Smooth muscle cell (in vitro differentiated cells): ENCODE results near the gene BCAS3. TPM values are rescaled to one million over a fixed set of nuclear protein-coding genes. Genes with fewer than 3 reads are reported as not detected.

Experiments used
- DNase-seq: peaks from one replicate; lab custom pipeline; 2025; ENCODE audit not compliant: unreplicated experiment; lab: John Stamatoyannopoulos, UW
- H2AFZ ChIP-seq: fragments of 200-600 bp; sonication (generic); 2 replicates; pipeline ENCODE4 v1.6.0; 2016; ENCODE audit warnings: antibody characterized with exemption, low read depth, mild to moderate bottlenecking
- H3F3A ChIP-seq: fragments of 200-600 bp; sonication (generic); 2 replicates; pipeline ENCODE4 v1.6.0; 2017; ENCODE audit warnings: antibody characterized with exemption, low read depth
- H3K27ac ChIP-seq: fragments of 200-600 bp; sonication (generic); 2 replicates; pipeline ENCODE4 v1.5.1; 2016; ENCODE audit warnings: low read depth, mild to moderate bottlenecking
- H3K27me3 ChIP-seq: fragments of 200-600 bp; sonication (generic); 2 replicates; pipeline ENCODE4 v1.6.1; 2016; ENCODE audit warnings: low read depth, mild to moderate bottlenecking
- H3K36me3 ChIP-seq: fragments of 200-600 bp; sonication (generic); 2 replicates; pipeline ENCODE4 v1.5.1; 2016; ENCODE audit warnings: low read depth
- H3K4me1 ChIP-seq: fragments of 200-600 bp; sonication (generic); 2 replicates; pipeline ENCODE4 v1.5.1; 2016; ENCODE audit warnings: low read depth
- H3K4me2 ChIP-seq: fragments of 200-600 bp; sonication (generic); 2 replicates; pipeline ENCODE4 v1.6.0; 2016; ENCODE audit warnings: mild to moderate bottlenecking
- H3K4me3 ChIP-seq: fragments of 200-600 bp; sonication (generic); 2 replicates; pipeline ENCODE4 v1.5.1; 2016; ENCODE audit warnings: mild to moderate bottlenecking
- H3K79me2 ChIP-seq: fragments of 200-600 bp; sonication (generic); 2 replicates; pipeline ENCODE4 v1.6.0; 2016; ENCODE audit warnings: low read depth, mild to moderate bottlenecking
- H3K9ac ChIP-seq: fragments of 200-600 bp; sonication (generic); 2 replicates; pipeline ENCODE4 v1.6.0; 2016; ENCODE audit warnings: low read depth
- H3K9me3 ChIP-seq: fragments of 200-600 bp; sonication (generic); replicated peaks from 2 replicates; pipeline ENCODE4 v1.5.1; 2016; ENCODE audit warnings: low read depth
- H4K20me1 ChIP-seq: fragments of 200-600 bp; sonication (generic); 2 replicates; pipeline ENCODE4 v1.6.0; 2016; ENCODE audit warnings: low read depth
- WGBS: methylation state at CpG from one replicate; pipeline ENCODE4 v1.1.7; 2016; ENCODE audit warnings: low lambda C conversion rate; 5-methylcytosine and 5-hydroxymethylcytosine counted together
- polyA plus RNA-seq: library from polyadenylated mRNA; unstranded; fragments of >200 nt; fragmentation: Nextera tagmentation; extraction: Ambion mirVana; gene quantifications from 2 replicates; pipeline ENCODE4 v1.2.1, GENCODE V29; 2016
- total RNA-seq: library from RNA; depleted of rRNA; stranded (reverse); fragments of >200 nt; gene quantifications from 2 replicates; pipeline ENCODE4 v1.2.3, GENCODE V29; 2014
- TF ChIP-seq, protein P1 (sequence below): fragments of 200-600 bp; sonication (generic); IDR thresholded peaks from 2 replicates; pipeline ENCODE4 v1.5.1; 2017; ENCODE audit warnings: borderline replicate concordance, mild to moderate bottlenecking, antibody characterized with exemption; ENCODE audit not compliant: insufficient read depth, poor library complexity, severe bottlenecking

The BCAS3 gene
- total and polyA plus RNA-seq, 2 experiments from 2014 or later: 17.2 to 54.5 TPM

DNA sequence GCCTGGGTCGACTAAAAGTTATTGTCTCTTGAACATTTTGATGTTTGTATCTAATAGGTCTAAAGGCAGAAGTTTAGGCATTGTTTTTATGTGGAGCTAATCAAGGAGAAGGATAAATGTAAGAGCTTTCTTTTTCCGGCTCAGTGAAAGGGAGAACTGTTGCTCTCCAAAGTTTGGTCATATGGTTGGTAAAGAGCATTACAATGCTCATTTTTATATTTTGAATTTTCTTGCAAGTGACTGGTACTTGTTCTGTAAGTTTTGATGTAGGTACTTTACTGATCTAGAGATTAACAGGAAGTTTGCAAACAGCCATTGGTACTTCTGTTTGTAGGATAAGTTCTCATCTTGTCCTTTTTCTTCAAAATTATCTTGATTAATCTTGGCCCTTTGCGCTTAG, 30.9 kb upstream of the BCAS3 start:
- 94% methylated on average over 3 of the region's 3 CpGs for WGBS

DNA sequence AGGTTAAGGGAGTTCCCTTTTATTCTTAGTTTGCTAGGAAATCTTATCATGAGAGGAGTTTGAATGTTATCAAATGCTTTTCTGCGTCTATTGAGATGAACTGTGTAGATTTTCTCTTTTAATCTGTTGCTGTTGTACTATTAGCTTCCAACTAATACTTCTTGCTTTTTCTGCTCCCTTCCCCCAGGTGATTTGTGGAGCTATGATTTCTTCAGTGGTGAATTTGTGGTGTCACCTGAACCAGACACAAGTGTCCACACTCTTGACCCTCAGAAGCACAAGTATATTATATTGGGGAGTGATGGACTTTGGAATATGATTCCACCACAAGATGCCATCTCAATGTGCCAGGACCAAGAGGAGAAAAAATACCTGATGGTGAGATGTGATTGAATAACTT, 29.9 kb upstream of the BCAS3 start:
- no peak overlapping the region for H3K9ac ChIP-seq
- TF ChIP-seq, protein P1, sequence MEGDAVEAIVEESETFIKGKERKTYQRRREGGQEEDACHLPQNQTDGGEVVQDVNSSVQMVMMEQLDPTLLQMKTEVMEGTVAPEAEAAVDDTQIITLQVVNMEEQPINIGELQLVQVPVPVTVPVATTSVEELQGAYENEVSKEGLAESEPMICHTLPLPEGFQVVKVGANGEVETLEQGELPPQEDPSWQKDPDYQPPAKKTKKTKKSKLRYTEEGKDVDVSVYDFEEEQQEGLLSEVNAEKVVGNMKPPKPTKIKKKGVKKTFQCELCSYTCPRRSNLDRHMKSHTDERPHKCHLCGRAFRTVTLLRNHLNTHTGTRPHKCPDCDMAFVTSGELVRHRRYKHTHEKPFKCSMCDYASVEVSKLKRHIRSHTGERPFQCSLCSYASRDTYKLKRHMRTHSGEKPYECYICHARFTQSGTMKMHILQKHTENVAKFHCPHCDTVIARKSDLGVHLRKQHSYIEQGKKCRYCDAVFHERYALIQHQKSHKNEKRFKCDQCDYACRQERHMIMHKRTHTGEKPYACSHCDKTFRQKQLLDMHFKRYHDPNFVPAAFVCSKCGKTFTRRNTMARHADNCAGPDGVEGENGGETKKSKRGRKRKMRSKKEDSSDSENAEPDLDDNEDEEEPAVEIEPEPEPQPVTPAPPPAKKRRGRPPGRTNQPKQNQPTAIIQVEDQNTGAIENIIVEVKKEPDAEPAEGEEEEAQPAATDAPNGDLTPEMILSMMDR: no peak
- H4K20me1 ChIP-seq: peaks cover 51% of the 10 kb centered on the region
- H2AFZ ChIP-seq: no peak overlapping the region
- H3K4me1 ChIP-seq: no peaks in the 10 kb centered on the region
- no peak overlapping the region for H3K27ac ChIP-seq
- H3K4me2 ChIP-seq: no peak overlapping the region
- no peak for DNase-seq
- peaks cover 4% of the 10 kb centered on the region for H3K36me3 ChIP-seq
- H3K27me3 ChIP-seq: no peaks in the 10 kb centered on the region
- 95% methylated on average over 1 of the region's 1 CpG for WGBS
- no peak overlapping the region for H3K4me3 ChIP-seq
- H3K79me2 ChIP-seq: peaks cover 17% of the 10 kb centered on the region
- no peaks in the 10 kb centered on the region for H3K9me3 ChIP-seq
- H3F3A ChIP-seq: no peaks in the 10 kb centered on the region

More for the DNA sequence above, 30.9 kb upstream of the BCAS3 start:
- H3K9ac ChIP-seq: no peak overlapping the region
- H3K9me3 ChIP-seq: no peaks in the 10 kb centered on the region
- H3K79me2 ChIP-seq: peaks cover 18% of the 10 kb centered on the region
- H3K4me2 ChIP-seq: no peak overlapping the region
- H3K4me1 ChIP-seq: no peaks in the 10 kb centered on the region
- no peak overlapping the region for H3K4me3 ChIP-seq
- no peak for DNase-seq
- H3K27ac ChIP-seq: no peak overlapping the region
- TF ChIP-seq, protein P1: no peak
- peaks cover 54% of the 10 kb centered on the region for H4K20me1 ChIP-seq
- H3K27me3 ChIP-seq: no peaks in the 10 kb centered on the region
- H2AFZ ChIP-seq: no peak overlapping the region
- H3K36me3 ChIP-seq: peaks cover 4% of the 10 kb centered on the region
- no peaks in the 10 kb centered on the region for H3F3A ChIP-seq

DNA sequence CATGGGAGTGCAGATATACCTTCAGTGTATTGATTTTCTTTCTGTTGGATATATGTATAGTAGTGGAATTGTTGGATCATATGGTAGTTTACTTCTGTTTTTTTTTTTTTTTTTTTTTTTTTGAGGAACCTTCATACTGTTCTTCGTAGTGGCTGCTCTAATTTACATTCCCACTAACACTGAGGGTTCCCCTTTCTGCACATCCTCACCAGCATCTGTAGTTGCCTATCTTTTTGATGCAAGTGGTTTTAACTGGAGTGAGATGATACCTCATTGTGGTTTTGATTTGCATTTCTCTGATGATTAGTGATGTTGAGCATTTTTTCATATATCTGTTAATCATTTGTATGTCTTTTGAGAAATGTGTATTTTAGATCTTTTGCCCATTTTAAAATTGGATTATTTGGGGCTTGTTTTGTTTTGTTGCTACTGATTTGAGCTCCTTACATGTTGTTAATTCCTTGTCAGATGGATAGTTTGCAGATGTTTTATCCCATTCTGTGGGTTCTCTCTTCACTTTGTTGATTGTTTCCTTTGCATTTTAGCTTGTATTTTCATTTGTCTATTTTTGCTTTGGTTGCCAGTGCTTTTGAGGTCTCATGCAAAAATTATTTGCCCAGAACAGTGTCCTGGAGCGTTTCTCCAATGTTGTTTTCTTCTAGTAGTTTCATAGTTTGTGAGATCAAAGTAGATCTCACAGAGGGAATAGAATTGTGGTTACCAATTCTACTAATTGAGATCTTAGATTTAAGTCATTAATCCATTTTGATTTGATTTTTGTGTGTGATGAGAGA, 25.0 kb upstream of the BCAS3 start:
- Histone ChIP-seq H3K36me3 (peaks cover 3% of the 10 kb centered on the region), H3K4me3 (no peak overlapping the region), H3F3A (no peaks in the 10 kb centered on the region), H3K79me2 (peaks cover 15% of the 10 kb centered on the region), H3K9me3 (no peaks in the 10 kb centered on the region), H3K4me2 (no peak overlapping the region), H4K20me1 (peaks cover 44% of the 10 kb centered on the region), H2AFZ (no peak overlapping the region), H3K9ac (no peak overlapping the region), H3K4me1 (no peaks in the 10 kb centered on the region), H3K27me3 (no peaks in the 10 kb centered on the region), H3K27ac (no peak overlapping the region)
- TF ChIP-seq, protein P1: no peak
- DNase-seq: no peak
- WGBS: 97% methylated on average over 2 of the region's 2 CpGs

DNA sequence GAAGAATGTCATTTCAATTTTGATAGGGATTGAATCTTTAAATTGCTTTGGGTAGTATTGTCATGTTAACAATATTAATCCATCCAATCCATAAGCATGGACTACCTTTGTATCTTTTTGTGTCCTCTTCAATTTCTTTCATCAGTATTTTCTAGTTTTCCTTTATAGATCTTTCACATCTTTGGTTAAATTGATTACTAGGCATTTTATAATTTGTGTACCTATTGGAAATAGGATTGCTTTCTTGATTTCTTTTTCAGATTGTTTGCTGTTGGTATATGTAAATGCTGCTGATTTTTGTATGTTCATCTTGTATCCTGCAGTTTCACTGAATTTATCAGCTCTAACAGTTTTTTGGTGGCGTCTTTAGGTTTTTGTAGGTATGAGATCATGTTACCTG, 24.1 kb upstream of the BCAS3 start:
- Histone ChIP-seq H3K27ac (no peak overlapping the region), H3K9me3 (no peaks in the 10 kb centered on the region), H3K4me2 (no peak overlapping the region), H3K9ac (no peak overlapping the region), H2AFZ (no peak overlapping the region), H3K4me1 (no peaks in the 10 kb centered on the region), H3K36me3 (no peaks in the 10 kb centered on the region), H3F3A (no peaks in the 10 kb centered on the region), H4K20me1 (peaks cover 44% of the 10 kb centered on the region), H3K79me2 (peaks cover 15% of the 10 kb centered on the region), H3K27me3 (no peaks in the 10 kb centered on the region), H3K4me3 (no peak overlapping the region)
- WGBS: 97% methylated on average over 1 of the region's 1 CpG
- DNase-seq: no peak
- TF ChIP-seq, protein P1: no peak
